GM12878 (cell line): ENCODE results near the gene METTL2B. TPM values are rescaled to one million over a fixed set of nuclear protein-coding genes. Genes with fewer than 3 reads are reported as not detected.

Experiments used
- CHD1 ChIP-seq: IDR thresholded peaks from 2 replicates; pipeline ENCODE4 v1.6.1; 2012; ENCODE audit warnings: low read depth, low read length, improper control_type of control experiment
- CREB1 ChIP-seq: IDR thresholded peaks from 2 replicates; pipeline ENCODE4 v1.6.1; 2012; ENCODE audit warnings: low read depth, mild to moderate bottlenecking, inconsistent platforms
- CTCF ChIP-seq, 3 experiments: IDR thresholded peaks in 2 of 3; conservative IDR thresholded peaks in 1 of 3; 2 replicates each; pipeline ENCODE4 v1.5.1; 2011; ENCODE audit warnings: low read depth in 3 of 3, low read length in 3 of 3, mild to moderate bottlenecking in 3 of 3, control low read depth in 2 of 3, moderate library complexity in 2 of 3, inconsistent platforms in 1 of 3, mixed read lengths in 1 of 3; ENCODE audit not compliant: control insufficient read depth in 2 of 3, insufficient read depth in 1 of 3; ENCODE audit errors: extremely low read depth in 1 of 3
- DPF2 ChIP-seq: fragments of 450-650 bp; IDR thresholded peaks from 2 replicates; pipeline ENCODE4 v1.6.1; 2017; ENCODE audit warnings: mild to moderate bottlenecking
- E4F1 ChIP-seq: fragments of 450-650 bp; IDR thresholded peaks from 2 replicates; pipeline ENCODE4 v1.6.1; 2018; ENCODE audit warnings: borderline replicate concordance, mild to moderate bottlenecking; ENCODE audit not compliant: partially characterized antibody
- ETV6 ChIP-seq, 2 experiments: fragments of 450-650 bp in 1 of 2; IDR thresholded peaks in 1 of 2; conservative IDR thresholded peaks in 1 of 2; 2 replicates each; pipeline ENCODE4 v1.6.1; 2014; ENCODE audit warnings: antibody characterized with exemption in 1 of 2, borderline replicate concordance in 1 of 2, low read depth in 1 of 2, mild to moderate bottlenecking in 1 of 2, moderate library complexity in 1 of 2
- MYC ChIP-seq: IDR thresholded peaks from 2 replicates; pipeline ENCODE4 v1.6.1; 2011; ENCODE audit warnings: mild to moderate bottlenecking, low read length, moderate library complexity, inconsistent platforms; ENCODE audit not compliant: insufficient read depth, insufficient replicate concordance, insufficient read length, severe bottlenecking
- NFIC ChIP-seq: IDR thresholded peaks from 2 replicates; pipeline ENCODE4 v1.6.1; 2012; ENCODE audit warnings: low read depth, mild to moderate bottlenecking, inconsistent platforms, low read length, moderate library complexity
- NKRF ChIP-seq: fragments of 450-650 bp; conservative IDR thresholded peaks from 2 replicates; pipeline ENCODE4 v1.6.1; 2017; ENCODE audit warnings: mild to moderate bottlenecking, moderate library complexity
- PAX5 ChIP-seq: IDR thresholded peaks from 2 replicates; pipeline ENCODE4 v1.6.1; 2011; ENCODE audit warnings: low read depth, low read length, borderline replicate concordance
- PBX3 ChIP-seq: IDR thresholded peaks from 2 replicates; pipeline ENCODE4 v1.6.1; 2011; ENCODE audit warnings: mild to moderate bottlenecking, low read depth, low read length, moderate library complexity; ENCODE audit not compliant: insufficient replicate concordance
- RCOR1 ChIP-seq: conservative IDR thresholded peaks from 2 replicates; pipeline ENCODE4 v1.6.1; 2012; ENCODE audit warnings: low read depth, low read length, improper control_type of control experiment
- RELB ChIP-seq: fragments of 450-650 bp; IDR thresholded peaks from 2 replicates; pipeline ENCODE4 v1.6.1; 2017; ENCODE audit warnings: low read depth, mild to moderate bottlenecking, moderate library complexity
- SREBF1 ChIP-seq: IDR thresholded peaks from 2 replicates; pipeline ENCODE4 v1.6.1; 2012; ENCODE audit warnings: mild to moderate bottlenecking, low read length
- TAF1 ChIP-seq: IDR thresholded peaks from 2 replicates; pipeline ENCODE4 v1.6.1; 2011; ENCODE audit warnings: mild to moderate bottlenecking, low read depth, low read length, borderline replicate concordance
- ZBTB4 ChIP-seq: fragments of 450-650 bp; formaldehyde crosslinking; IDR thresholded peaks from 2 replicates; pipeline ENCODE4 v1.4.0; 2022; ENCODE audit warnings: mild to moderate bottlenecking, moderate library complexity
- ZNF217 ChIP-seq: fragments of 450-650 bp; IDR thresholded peaks from 2 replicates; pipeline ENCODE4 v1.6.1; 2017; ENCODE audit warnings: antibody characterized with exemption, mild to moderate bottlenecking
- polyA plus RNA-seq, 11 experiments: library from polyadenylated mRNA; depleted of rRNA in 4 of 11; unstranded in 6 of 11; stranded (reverse) in 5 of 11; fragments of >200 nt; fragmentation: Nextera tagmentation in 4 of 11; fragmentation: Illumina TruSeq in 1 of 11; extraction: Ambion mirVana in 4 of 11; extraction: Trizol in 1 of 11; gene quantifications; 1 replicate in 1 of 11; 2 replicates in 10 of 11; pipeline versions ENCODE4 v1.2.1 to v1.2.3, GENCODE V29; 2011 to 2016; ENCODE audit warnings: inconsistent platforms in 2 of 11, missing spikeins in 2 of 11, low read depth in 1 of 11
- total RNA-seq, 4 experiments: library from RNA; depleted of rRNA in 3 of 4; stranded (reverse); fragments of >200 nt in 3 of 4; fragmentation: Illumina TruSeq in 1 of 4; extraction: Trizol in 1 of 4; gene quantifications; 2 replicates each; pipeline versions ENCODE4 v1.2.1 to v1.2.3, GENCODE V29; 2013 to 2021

Gene METTL2B
- total and polyA plus RNA-seq, 10 of the 15 experiments (the other 5 are each of a cell fraction or from before 2014, with no cell fraction given): 18.9 to 48.4 (median 37.3) TPM

- TF ChIP-seq E4F1 (no peak), TAF1 (no peak), MYC (no peak), ZBTB4 (CRISPR knock-in tag) (no peak), SREBF1 (no peak), ZNF217 (no peak), ETV6 (conservative IDR thresholded peaks at IDR 0.05 in 1 of 2, IDR thresholded peaks at IDR 0.05 in 1 of 2; ENCODE audit: borderline replicate concordance in 1 of 2, low read depth in 1 of 2) (no peak), CTCF (IDR thresholded peaks at IDR 0.05 in 2 of 3, conservative IDR thresholded peaks at IDR 0.05 in 1 of 3; ENCODE audit: control insufficient read depth in 2 of 3, extremely low read depth in 1 of 3, insufficient read depth in 1 of 3, low read depth in 3 of 3, low read length in 3 of 3) (no peak), CREB1 (no peak), PAX5 (no peak), NKRF (no peak), CHD1 (no peak), RCOR1 (no peak), DPF2 (no peak), RELB (0 out of 2 replicates have a peak, but pooled peaks have one; percentile 14), PBX3 (no peak), NFIC (peak; percentile 45; the same call in 1 of the 2 replicates)
Measured at GRCh38 chr7:128458956-128459355, 17.6 kb upstream of the METTL2B start (continued).
